MM.1S (cell line): Measurements from ENCODE around the gene GID4.

ENCODE experiments used
- CTCF ChIP-seq: fragments of 300-600 bp; sonication (generic); IDR thresholded peaks from 2 replicates; pipeline ENCODE4 v1.5.1; 2016; ENCODE audit warnings: antibody characterized with exemption, low read length, mixed read lengths
- EZH2 ChIP-seq: fragments of 300-600 bp; sonication (generic); optimal IDR thresholded peaks from 2 replicates; pipeline ENCODE3; 2017; ENCODE audit warnings: low read depth, mild to moderate bottlenecking, antibody characterized with exemption, low read length, mixed read lengths

DNA sequence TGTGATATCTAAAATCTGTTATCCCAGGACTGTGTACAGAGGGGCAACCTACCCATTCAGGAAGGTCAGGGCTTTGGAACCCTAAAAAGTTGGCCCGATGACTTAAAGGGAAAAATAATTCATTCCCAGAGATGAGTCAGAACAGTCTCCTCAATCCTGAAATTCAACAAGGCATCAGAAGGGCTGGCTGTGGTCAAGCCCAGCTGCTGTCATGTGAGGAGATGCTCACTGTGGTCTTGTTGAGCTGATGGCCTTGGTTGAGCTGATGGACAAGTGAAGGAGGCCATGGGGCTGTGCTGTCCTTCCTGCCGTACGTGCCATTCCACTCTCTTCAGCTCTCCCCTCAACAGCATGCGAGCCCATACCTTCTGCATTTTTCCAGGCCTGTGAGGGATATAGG is 27.7 kb downstream of the GID4 start:
- TF ChIP-seq CTCF (no peak), EZH2 (no peak)
